ENCODE results near the gene FAM171A2.

The FAM171A2 gene

DNA sequence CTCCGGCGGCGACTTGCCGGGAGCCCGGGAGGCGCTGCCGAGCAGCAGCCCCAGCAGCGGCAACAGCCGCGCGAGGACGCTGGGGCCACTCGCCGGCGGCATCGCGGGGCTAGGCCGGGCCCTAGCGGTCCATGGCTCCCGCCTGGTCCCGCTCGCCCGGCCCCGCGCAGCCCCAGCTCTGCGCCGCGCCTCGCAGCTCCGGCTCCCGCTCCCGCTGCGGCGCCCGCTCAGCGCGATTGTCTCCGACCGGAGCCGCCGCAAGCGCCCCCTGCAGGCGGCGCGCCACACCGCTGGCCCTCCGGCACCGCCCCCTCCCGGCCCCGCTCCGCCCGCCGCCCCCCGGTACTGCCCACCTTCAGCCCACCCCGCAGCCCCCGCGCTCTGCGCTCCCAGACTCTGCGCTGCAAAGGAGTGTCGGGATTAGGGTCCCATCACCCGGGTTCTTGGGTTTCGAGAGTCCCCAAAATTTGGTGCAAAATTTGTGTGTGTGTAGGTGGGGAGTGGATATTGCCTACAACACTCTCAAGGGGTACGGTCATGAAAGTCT is at the start of gene FAM171A2:
Gene FAM171A2, minus strand, starts transcription at position 241 of the 547 bp plus-strand sequence. Its CDS starts 139 bp downstream, at position 102.
- no peak for TF ChIP-seq EZH2 (IDR thresholded peaks at IDR 0.05; ENCODE audit: borderline replicate concordance, low read length)
- peak; percentile 59 for TF ChIP-seq CTCF (IDR thresholded peaks at IDR 0.05; ENCODE audit: low read length)
- Histone ChIP-seq H3K4me3 (ENCODE audit: low read depth, low read length, poor library complexity, severe bottlenecking) (peak within 1 kb of the TSS; percentile 63), H3F3A (ENCODE audit: insufficient read depth, low read length) (no peaks in the 10 kb centered on the region), H4K20me1 (ENCODE audit: insufficient read depth, low read length) (no peaks in the 10 kb centered on the region), H2AFZ (ENCODE audit: low read length) (no peak within 1 kb of the TSS), H3K9me3 (ENCODE audit: low read length) (no peaks in the 10 kb centered on the region), H3K27ac (ENCODE audit: low read depth, low read length, poor library complexity, severe bottlenecking) (no peak within 1 kb of the TSS), H3K9me2 (ENCODE audit: low read depth, low read length) (no peaks in the 10 kb centered on the region), H3K79me2 (ENCODE audit: insufficient read depth, low read length) (no peaks in the 10 kb centered on the region), H3K27me3 (ENCODE audit: insufficient read depth, low read length) (peaks cover 2% of the 10 kb centered on the region), H3K36me3 (ENCODE audit: insufficient read depth, low read length) (no peaks in the 10 kb centered on the region), H3K9ac (ENCODE audit: low read length) (peak within 1 kb of the TSS; percentile 43; the same call in 1 of the 2 replicates), H3K4me1 (ENCODE audit: insufficient read depth, low read length, severe bottlenecking) (peaks cover 10% of the 10 kb centered on the region), H3K4me2 (ENCODE audit: low read length) (peak within 1 kb of the TSS; percentile 75)

GRCh38 chr17:44409309-44410028 is 45.8 kb upstream of the FAM171A2 start:
- no peaks in the 10 kb centered on the region for H3K9me2 ChIP-seq (ENCODE audit: low read depth, low read length)
- peak; percentile 9; the same call in 1 of the 2 replicates for TF ChIP-seq CTCF (IDR thresholded peaks at IDR 0.05; ENCODE audit: low read length)
- TF ChIP-seq EZH2 (IDR thresholded peaks at IDR 0.05; ENCODE audit: borderline replicate concordance, low read length), result no peak
- no peak overlapping the region for H3K27ac ChIP-seq (ENCODE audit: low read depth, low read length, poor library complexity, severe bottlenecking)
- H3K79me2 ChIP-seq (ENCODE audit: insufficient read depth, low read length), result no peaks in the 10 kb centered on the region
- H3K4me3 ChIP-seq (ENCODE audit: low read depth, low read length, poor library complexity, severe bottlenecking), result no peak overlapping the region
- no peaks in the 10 kb centered on the region for H3F3A ChIP-seq (ENCODE audit: insufficient read depth, low read length)
- no peak overlapping the region for H2AFZ ChIP-seq (ENCODE audit: low read length)
- no peak overlapping the region for H3K4me2 ChIP-seq (ENCODE audit: low read length)
- no peaks in the 10 kb centered on the region for H4K20me1 ChIP-seq (ENCODE audit: insufficient read depth, low read length)
- no peaks in the 10 kb centered on the region for H3K4me1 ChIP-seq (ENCODE audit: insufficient read depth, low read length, severe bottlenecking)
- no peaks in the 10 kb centered on the region for H3K9me3 ChIP-seq (ENCODE audit: low read length)
- H3K36me3 ChIP-seq (ENCODE audit: insufficient read depth, low read length), result peaks cover 14% of the 10 kb centered on the region; the same call in 1 of the 2 replicates
- no peaks in the 10 kb centered on the region for H3K27me3 ChIP-seq (ENCODE audit: insufficient read depth, low read length)
- H3K9ac ChIP-seq (ENCODE audit: low read length), result no peak overlapping the region

DNA sequence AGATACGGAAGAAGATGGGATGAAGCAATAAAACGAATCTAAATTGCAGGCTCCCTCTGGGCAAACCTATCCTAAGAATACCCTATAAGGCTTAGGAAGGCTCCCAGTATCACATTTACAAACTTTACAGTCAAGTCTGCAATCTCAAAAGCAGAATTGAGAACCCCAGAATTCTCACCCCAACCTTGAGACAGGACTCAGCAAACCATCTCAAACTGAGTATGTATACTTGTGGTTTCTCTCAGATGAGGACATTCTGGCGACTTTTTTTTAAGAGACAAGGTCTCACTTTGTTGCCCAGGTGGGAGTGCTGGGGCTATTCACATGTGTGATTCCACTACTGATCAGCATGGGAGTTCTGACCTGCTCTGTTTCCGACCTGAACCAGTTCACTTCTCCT is 45.1 kb upstream of the FAM171A2 start:
- H2AFZ ChIP-seq (ENCODE audit: low read length), result no peak overlapping the region
- H3K79me2 ChIP-seq (ENCODE audit: insufficient read depth, low read length), result no peaks in the 10 kb centered on the region
- H3K4me1 ChIP-seq (ENCODE audit: insufficient read depth, low read length, severe bottlenecking), result no peaks in the 10 kb centered on the region
- peaks cover 20% of the 10 kb centered on the region; the same call in 1 of the 2 replicates for H3K36me3 ChIP-seq (ENCODE audit: insufficient read depth, low read length)
- TF ChIP-seq EZH2 (IDR thresholded peaks at IDR 0.05; ENCODE audit: borderline replicate concordance, low read length), result no peak
- no peak for TF ChIP-seq CTCF (IDR thresholded peaks at IDR 0.05; ENCODE audit: low read length)
- no peak overlapping the region for H3K9ac ChIP-seq (ENCODE audit: low read length)
- no peaks in the 10 kb centered on the region for H3K9me3 ChIP-seq (ENCODE audit: low read length)
- H3K4me3 ChIP-seq (ENCODE audit: low read depth, low read length, poor library complexity, severe bottlenecking), result no peak overlapping the region
- H3K4me2 ChIP-seq (ENCODE audit: low read length), result no peak overlapping the region
- no peak overlapping the region for H3K27ac ChIP-seq (ENCODE audit: low read depth, low read length, poor library complexity, severe bottlenecking)
- H3K9me2 ChIP-seq (ENCODE audit: low read depth, low read length), result no peaks in the 10 kb centered on the region
- H3K27me3 ChIP-seq (ENCODE audit: insufficient read depth, low read length), result no peaks in the 10 kb centered on the region
- H4K20me1 ChIP-seq (ENCODE audit: insufficient read depth, low read length), result no peaks in the 10 kb centered on the region
- no peaks in the 10 kb centered on the region for H3F3A ChIP-seq (ENCODE audit: insufficient read depth, low read length)
